Stomach (tissue), 4 donors: ENCODE measurements around the gene GNA14.

ENCODE experiments used
- POLR2A ChIP-seq, 4 donors: fragments of 450-650 bp; IDR thresholded peaks; one replicate each; pipeline ENCODE4 v1.6.1; 2016; ENCODE audit warnings: antibody characterized with exemption in 4 of 4, control low read depth in 2 of 4, mild to moderate bottlenecking in 1 of 4, moderate library complexity in 1 of 4
- TF ChIP-seq, protein P1 (sequence below), 7 experiments: fragments of 450-650 bp in 4 of 7; fragments of 200-600 bp in 3 of 7; sonication (generic) in 3 of 7; IDR thresholded peaks; one replicate each; pipeline ENCODE4 v1.5.1; 2016 to 2019; ENCODE audit warnings: antibody characterized with exemption in 7 of 7, control low read depth in 2 of 7, mild to moderate bottlenecking in 1 of 7

DNA sequence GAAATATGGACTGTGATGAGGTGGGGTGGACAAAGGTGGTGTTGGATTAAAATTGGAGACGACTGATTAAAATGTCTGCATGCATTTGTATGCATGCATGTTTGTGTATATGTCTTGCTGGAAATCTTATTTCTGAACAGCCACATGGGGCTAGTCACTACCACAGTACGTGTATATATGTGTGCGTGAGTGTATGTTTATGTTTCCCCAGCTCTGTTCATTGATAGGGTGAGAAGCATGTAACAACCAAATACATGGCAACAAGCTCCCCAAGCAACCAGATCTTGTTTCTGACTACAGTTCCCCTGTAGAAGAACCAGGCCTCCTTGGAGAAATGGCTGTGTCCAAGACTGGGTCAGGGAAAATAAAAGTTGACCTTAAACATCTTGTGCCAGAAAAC is 139.7 kb downstream of the GNA14 start:
- TF ChIP-seq, protein P1, sequence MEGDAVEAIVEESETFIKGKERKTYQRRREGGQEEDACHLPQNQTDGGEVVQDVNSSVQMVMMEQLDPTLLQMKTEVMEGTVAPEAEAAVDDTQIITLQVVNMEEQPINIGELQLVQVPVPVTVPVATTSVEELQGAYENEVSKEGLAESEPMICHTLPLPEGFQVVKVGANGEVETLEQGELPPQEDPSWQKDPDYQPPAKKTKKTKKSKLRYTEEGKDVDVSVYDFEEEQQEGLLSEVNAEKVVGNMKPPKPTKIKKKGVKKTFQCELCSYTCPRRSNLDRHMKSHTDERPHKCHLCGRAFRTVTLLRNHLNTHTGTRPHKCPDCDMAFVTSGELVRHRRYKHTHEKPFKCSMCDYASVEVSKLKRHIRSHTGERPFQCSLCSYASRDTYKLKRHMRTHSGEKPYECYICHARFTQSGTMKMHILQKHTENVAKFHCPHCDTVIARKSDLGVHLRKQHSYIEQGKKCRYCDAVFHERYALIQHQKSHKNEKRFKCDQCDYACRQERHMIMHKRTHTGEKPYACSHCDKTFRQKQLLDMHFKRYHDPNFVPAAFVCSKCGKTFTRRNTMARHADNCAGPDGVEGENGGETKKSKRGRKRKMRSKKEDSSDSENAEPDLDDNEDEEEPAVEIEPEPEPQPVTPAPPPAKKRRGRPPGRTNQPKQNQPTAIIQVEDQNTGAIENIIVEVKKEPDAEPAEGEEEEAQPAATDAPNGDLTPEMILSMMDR (IDR thresholded peaks at IDR 0.05) = no peak
- no peak for TF ChIP-seq POLR2A (IDR thresholded peaks at IDR 0.05)
